ENCODE results near the gene FBXW10B.
"Not testable (repeated sequence)": the region's sequence is repeated elsewhere in the genome, so short reads cannot be mapped to it uniquely, and the experiment has no call there.

The FBXW10B gene

DNA sequence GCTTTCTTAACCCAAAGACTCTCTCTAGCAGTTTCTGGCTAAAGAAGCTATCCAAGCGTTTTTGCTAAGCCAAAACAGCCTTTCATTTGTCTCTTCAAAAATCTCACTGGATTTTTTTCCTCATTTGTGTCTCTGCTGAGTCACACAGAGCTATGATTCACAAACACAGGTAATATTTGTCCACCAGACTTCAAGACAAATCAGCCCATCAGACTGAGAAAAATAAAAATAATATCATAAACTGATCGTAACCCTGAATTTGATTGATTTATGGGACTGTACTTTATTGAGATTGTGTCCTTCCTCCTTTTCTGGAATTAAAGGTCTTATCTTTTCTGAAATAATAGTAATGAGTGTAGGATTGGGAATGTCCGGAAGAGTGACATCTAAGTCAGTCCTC lies 38.8 kb upstream of the FBXW10B start:
- TF ChIP-seq, protein P1, sequence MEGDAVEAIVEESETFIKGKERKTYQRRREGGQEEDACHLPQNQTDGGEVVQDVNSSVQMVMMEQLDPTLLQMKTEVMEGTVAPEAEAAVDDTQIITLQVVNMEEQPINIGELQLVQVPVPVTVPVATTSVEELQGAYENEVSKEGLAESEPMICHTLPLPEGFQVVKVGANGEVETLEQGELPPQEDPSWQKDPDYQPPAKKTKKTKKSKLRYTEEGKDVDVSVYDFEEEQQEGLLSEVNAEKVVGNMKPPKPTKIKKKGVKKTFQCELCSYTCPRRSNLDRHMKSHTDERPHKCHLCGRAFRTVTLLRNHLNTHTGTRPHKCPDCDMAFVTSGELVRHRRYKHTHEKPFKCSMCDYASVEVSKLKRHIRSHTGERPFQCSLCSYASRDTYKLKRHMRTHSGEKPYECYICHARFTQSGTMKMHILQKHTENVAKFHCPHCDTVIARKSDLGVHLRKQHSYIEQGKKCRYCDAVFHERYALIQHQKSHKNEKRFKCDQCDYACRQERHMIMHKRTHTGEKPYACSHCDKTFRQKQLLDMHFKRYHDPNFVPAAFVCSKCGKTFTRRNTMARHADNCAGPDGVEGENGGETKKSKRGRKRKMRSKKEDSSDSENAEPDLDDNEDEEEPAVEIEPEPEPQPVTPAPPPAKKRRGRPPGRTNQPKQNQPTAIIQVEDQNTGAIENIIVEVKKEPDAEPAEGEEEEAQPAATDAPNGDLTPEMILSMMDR (IDR thresholded peaks at IDR 0.05; ENCODE audit: low read depth, low read length), result no peak
- H3K4me3 ChIP-seq (replicated peaks in 1 of 2; ENCODE audit: low read depth in 2 of 2, low read length in 2 of 2), result no peak overlapping the region
- no peak for DNase-seq (ENCODE audit: low read depth in 2 of 2)

DNA sequence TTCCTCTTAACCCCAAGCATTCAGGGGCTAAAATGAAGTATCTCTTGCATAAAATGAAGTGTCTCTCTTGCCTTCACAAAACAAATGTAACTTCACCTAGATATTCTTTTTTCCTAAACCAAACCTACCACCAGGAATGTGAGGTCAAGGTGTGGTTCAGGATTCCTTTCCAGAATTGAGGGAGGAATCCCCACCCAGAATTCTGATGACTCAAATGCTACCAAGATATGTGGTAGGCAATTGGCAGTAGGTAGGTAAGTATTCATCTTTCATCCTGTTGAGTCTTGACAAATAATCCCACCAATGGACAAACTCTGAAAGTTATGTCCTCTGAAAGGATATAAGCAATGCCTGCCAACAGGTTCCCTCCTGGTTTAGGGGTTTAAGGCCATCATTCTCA lies 38.4 kb upstream of the FBXW10B start:
- DNase-seq (ENCODE audit: low read depth in 2 of 2), result no peak
- no peak overlapping the region for H3K4me3 ChIP-seq (replicated peaks in 1 of 2; ENCODE audit: low read depth in 2 of 2, low read length in 2 of 2)
- TF ChIP-seq, protein P1 (IDR thresholded peaks at IDR 0.05; ENCODE audit: low read depth, low read length), result no peak

DNA sequence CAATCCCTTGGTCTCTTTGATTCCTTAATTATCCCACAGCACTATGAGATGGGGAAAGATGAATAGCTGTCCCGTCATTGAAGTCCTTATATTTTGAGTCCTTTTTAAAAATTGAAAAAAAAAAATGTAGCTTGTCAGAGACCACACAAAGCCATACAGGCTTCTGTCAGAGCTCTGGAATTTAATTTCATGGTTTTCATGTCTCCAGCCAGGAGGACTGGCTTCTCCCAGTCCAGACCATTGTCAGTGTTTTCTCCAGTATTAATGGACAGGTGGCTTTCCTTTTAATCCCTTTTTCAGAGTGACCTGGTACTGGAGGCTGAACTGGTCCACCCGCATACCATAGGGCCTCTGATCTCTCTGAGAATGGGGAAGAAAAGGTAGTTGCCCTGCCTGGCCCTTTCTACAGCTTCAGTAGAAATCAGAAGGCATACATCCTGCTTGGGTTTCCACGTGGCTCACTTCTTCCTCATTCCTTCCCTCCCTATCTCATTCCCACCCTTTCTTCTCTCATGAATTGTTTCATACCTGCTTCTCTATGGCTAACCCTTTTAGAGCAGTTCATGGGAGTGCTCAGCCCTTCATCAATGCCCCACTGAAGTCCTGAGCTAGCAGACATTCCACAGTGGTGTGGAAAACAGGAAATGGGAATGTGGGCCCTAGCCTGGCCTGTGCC lies 35.5 kb upstream of the FBXW10B start:
- H3K4me3 ChIP-seq (replicated peaks in 1 of 2; ENCODE audit: low read depth in 2 of 2, low read length in 2 of 2), result no peak overlapping the region
- TF ChIP-seq, protein P1 (IDR thresholded peaks at IDR 0.05; ENCODE audit: low read depth, low read length), result no peak
- DNase-seq (ENCODE audit: low read depth in 2 of 2), result no peak

DNA sequence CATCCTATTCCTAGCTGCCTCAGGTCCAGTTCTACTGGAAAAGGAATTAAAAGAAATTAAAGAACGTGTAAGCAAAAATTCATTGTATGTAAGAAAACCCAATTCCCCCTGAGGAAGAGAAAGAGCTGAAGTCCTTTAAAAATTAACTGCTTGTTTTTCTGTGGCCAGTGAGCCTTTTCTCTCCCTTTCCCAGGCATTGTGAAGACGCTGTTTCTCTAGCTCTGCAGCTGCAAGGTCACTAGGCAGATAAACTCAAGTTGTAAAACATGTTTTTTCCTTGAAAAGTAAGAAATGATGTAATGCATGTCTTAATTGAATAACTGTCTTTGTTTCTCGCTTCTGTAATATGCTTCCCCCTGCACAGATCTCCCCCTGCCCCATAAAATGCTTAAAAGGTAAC lies 34.9 kb upstream of the FBXW10B start:
- not testable (repeated sequence) for DNase-seq (ENCODE audit: low read depth in 2 of 2); H3K4me3 ChIP-seq (replicated peaks in 1 of 2; ENCODE audit: low read depth in 2 of 2, low read length in 2 of 2)

DNA sequence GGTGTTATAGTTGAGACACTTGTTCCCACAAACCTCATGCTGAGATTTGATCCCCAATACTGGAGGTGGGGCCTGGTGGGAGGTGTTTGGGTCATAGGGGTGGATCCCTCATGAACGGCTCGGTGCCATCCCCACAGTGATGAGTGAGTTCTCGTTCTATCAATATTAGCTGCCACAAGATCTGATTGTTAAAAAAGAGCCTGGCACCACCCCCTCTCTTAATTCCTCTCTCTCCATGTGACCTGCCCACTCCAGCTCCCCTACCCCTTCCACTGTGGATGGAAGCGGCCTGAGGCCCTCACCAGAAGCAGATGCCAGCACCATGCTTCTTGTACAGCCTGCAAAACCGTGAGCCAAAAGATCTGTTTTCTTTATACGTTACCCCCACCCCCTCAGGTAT lies 33.5 kb upstream of the FBXW10B start:
- H3K4me3 ChIP-seq (replicated peaks in 1 of 2; ENCODE audit: low read depth in 2 of 2, low read length in 2 of 2), result no peak overlapping the region
- DNase-seq (ENCODE audit: low read depth in 2 of 2), result no peak
- TF ChIP-seq, protein P1 (IDR thresholded peaks at IDR 0.05; ENCODE audit: low read depth, low read length), result no peak

DNA sequence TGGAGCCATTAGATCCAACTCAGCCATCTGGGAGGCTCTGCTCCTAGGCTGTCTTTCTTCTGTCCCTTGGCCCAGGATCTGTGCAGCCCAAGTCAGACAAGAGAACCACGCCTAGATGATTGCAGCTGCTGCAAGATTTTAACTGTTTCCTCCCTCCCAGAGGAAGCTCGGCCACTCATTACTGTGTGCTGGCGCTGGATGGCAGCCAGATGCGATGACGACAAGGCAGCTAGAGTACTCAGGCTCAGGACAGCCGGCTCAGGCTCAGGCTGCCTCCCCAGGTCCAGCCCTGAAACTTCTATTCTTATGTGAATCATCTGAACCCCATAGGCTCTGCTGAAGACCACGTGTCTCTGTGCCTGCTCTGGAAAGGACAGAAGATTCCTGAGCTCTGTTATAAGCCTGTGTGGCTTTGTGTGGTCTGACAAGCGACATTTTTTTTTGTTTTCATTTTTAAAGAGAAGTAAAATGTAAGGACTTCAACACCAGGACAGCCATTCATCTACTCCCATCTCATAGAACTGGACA lies 32.1 kb upstream of the FBXW10B start:
- TF ChIP-seq, protein P1 (IDR thresholded peaks at IDR 0.05; ENCODE audit: low read depth, low read length), result no peak
- peak; percentile 97 to 99 for DNase-seq (ENCODE audit: low read depth in 2 of 2)
- H3K4me3 ChIP-seq (replicated peaks in 1 of 2; ENCODE audit: low read depth in 2 of 2, low read length in 2 of 2), result peak overlapping the region; percentile 59 to 98

DNA sequence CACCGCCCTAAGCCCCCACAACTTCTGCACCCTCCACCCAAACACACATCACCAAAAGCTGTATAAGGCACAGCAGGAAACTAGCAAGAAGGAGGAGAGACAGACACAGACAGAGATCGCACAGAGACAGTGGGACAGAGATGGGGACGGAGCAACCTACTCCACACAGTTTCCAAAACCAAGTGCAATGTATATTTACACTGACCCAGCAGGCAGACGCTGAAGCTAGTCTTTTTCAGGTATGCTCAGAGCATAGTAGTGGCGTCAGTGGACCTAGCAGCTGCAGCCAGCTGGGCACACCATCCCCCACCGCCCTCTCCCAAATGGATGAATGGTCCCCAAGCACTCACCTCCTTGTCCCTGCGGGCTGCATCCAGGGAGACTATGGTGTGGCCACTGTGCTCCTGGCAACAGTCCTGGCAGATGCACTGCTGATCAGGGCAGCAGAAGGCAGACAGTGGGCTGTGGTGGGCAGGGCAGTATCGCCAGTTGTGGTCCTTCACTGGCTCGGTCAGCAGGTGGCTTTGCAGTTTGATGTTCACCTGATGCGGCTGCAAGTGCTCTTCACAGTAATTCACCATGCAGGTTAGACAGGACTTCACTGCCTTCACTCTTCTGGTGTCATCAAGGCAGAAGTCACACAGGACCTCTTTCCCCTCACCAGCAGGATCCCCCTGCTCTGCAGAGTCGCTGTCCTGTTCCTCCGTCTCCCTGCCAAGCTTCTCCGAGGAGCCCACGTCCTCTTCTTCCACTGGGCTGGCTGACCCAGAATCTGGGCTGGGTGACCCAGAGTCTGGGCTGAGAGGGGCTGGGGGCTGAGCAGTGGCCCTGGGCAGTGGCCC lies 31.5 kb upstream of the FBXW10B start:
- no peak for DNase-seq (ENCODE audit: low read depth in 2 of 2)
- TF ChIP-seq, protein P1 (IDR thresholded peaks at IDR 0.05; ENCODE audit: low read depth, low read length), result no peak
- H3K4me3 ChIP-seq (replicated peaks in 1 of 2; ENCODE audit: low read depth in 2 of 2, low read length in 2 of 2), result peak overlapping the region; percentile 59 to 98

All from cardiac fibroblast (primary cell).